Cardiac septum (tissue), 1 donor: ENCODE measurements around the gene HOXB6. TPM values are rescaled to one million over a fixed set of nuclear protein-coding genes. Genes with fewer than 3 reads are reported as not detected.

Experiments
- DNase-seq: peaks from one replicate; pipeline ENCODE4 v3.0.0-alpha.2; 2020; ENCODE audit warnings: low spot score
- intact Hi-C: fragments of 100-400 bp; cut with DNase I; formaldehyde crosslinking; loops from one replicate; pipeline ENCODE4 v1.14.0; 2022
- microRNA-seq: library from miRNA; unstranded; fragments of <30 nt; microRNA quantifications from one replicate; pipeline ENCODE4 v1.2.0, GENCODE V29; 2020
- total RNA-seq: library from RNA; stranded (reverse); fragmentation: NEBNext Ultra II Directional; extraction: Animal tissue kit (Norgen Biotek cat#: 25700); gene quantifications from one replicate; pipeline ENCODE4 v1.2.1, GENCODE V29; 2021
- donor health status: DM: no; HTN: no; CAD: no.

Gene HOXB6
- total RNA-seq, 1 donor from 2014 or later: 0.92 TPM

DNA sequence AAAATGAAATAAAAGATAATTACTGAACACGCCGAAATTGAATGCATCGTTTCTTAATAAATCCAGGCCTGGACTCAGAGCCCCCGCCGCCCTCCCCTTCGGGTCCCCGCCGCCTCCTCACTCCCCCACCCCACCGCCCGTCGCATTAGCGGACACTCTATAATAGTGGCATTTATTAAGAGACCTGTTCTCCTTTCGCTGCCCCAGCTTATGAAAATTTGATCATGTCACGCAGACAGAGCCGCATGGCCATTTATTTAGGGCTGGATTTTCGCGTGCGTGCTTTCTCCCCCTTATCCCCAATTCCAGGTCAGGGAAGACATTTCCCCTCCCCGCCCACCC, 53.6 kb downstream of the HOXB6 start:
- intact Hi-C loops: no loop called here
- no peak for DNase-seq

DNA sequence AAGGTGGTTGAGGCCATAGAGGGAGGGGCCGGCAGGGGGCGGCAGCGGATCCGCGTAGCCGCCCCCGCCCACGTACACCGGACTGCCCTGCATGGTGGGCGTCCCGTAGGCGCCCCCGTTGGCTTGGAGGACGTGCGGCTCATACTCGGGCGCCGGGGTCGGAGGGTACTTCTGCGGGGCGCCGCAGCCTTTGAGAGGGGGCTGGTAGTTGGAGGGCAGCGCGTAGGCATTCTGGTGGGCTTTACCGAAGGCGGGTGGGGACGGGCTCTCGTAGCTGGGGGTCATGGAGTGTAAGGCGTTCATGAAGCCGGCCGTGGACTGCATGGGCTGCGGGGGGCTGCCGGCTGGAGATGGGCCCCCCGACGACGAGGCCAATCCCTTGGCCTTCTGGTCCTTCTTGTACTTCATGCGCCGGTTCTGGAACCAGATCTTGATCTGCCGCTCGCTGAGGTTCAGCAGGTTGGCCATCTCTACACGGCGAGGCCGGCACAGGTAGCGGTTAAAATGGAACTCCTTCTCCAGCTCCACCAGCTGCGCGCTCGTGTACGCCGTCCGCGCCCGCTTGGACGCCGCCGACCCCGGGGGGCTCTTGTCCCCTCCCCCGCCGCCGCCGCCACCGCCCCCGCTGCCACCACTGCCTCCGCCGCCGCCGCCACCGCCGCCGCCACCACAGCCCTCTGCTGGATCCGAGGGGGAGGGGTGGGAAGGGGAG, 54.1 kb downstream of the HOXB6 start:
- intact Hi-C loops: no loop called here
- DNase-seq: peak; percentile 47

DNA sequence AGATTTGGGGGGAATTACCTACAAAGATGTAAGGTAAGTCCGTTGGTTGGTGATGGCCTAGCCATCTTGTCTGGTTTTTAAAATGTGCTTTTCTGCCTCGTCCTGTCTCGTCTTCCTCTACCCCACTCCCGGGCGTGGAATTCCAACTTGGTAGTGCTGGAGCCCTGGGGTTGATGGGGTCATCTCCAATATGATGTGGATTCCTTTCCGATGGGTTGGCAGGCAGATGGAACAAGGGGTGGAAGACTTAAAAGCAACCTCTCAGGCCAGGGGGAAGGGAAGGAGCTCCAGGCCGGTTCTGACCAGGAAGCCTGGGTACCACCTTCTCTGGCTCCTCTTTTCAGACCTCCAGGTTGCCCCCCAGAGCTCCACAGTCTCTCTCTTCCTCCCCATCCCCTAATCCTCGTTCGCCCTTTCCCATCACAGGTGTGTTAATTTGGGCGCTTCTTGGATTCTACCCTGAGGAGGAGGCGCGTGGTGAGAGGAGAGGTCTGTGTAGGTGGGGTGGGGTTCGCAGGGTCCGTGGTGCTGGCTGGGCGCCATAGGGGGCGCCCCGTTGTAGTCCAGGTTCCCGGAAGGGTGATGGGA, 54.8 kb downstream of the HOXB6 start:
- DNase-seq: no peak
- intact Hi-C loops: loop anchor here (10.0 kb wide), 1 partner anchor 505 kb away; the partner anchor contains the start of gene NFE2L1

DNA sequence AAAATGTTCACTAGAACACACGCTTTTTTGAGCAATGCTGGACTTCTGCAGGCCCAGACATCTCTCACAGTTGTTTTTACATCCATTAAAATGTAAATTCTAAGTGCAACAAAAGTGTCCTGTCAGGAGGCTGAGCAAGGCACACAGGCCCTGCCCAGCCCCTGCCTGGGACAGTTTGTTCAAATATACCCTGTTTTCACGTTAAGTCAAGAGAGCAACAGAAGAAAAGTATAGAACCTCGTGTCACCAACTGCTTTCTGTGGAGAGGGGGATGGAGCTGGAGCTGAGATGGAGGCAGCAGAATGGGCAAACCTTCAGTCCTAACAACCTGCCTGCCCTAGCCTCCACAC, 55.5 kb downstream of the HOXB6 start:
- intact Hi-C loops: loop anchor here (10.0 kb wide), 1 partner anchor 504 kb away; the partner anchor contains the start of gene NFE2L1
- no peak for DNase-seq

DNA sequence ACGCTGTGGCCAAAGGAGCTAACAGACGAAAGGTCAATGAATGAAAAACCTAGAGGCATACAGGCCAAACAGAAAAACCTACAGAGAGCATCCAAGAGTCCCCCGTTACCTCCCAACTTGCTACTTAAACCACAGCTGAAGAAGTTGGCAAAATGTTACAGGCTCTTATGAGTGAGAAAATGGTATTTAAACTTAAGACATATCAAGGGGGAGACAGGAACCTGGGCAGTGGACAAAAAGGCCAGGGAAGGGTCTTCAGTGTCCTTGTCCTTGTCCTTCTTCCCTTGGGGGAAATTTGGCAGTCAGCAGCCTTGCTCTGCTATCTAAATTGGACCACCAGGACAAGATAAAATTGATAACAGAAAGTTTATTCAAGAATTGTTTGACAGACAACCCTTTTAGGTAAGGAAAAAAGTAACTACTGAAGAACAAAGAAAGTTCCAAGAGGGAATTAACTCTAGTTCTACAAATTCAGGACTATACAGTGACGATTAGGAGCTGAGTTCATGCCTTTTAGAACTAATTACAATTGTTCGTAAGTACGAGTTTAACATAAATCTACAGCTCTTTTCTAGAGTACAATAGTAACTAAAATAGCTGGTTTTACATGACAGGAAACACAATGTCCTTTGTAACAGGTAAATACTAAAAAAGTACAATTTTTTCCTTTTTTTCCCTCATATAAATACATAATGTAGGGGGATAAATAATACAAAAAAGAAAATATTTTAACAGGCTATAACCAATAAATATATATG, 56.1 kb downstream of the HOXB6 start:
- intact Hi-C loops: loop anchor here (10.0 kb wide), 1 partner anchor 504 kb away; the partner anchor contains the start of gene NFE2L1
- DNase-seq: no peak

DNA sequence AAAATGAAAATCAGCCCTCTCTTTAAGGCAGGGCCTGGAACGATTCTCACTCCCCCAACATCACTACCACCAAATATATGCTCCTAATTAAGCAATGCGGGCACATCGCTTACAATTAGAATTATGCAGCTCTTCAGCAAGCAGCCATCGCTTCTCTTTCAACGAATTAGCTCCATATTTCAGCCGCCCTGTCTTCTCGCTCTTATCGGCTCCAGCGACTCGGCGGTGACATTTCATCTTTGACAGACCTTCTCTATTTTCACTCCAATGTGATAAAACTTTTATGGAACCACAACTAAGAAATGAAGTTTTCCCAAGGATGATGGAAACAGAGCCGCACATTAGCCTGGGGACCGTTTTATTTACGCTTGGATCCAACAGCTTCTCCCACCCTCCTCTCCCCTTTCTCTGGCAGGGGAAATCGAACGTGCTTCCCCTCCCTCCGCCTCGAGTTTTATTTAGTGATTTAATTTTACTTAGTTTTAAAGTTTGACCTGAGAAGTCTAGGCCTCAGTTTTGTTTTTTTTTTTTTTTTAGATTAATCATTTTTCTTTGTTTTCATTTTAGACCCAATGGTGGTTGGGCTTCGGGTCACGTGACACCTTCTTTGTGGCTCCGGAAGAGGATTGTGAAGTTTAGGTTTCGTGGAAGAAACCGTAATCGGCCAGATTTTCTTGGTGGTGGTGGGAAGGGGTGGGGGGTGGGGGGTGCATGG, 56.8 kb downstream of the HOXB6 start:
- intact Hi-C loops: loop anchor here (10.0 kb wide), 1 partner anchor 503 kb away; the partner anchor contains the start of gene NFE2L1

DNA sequence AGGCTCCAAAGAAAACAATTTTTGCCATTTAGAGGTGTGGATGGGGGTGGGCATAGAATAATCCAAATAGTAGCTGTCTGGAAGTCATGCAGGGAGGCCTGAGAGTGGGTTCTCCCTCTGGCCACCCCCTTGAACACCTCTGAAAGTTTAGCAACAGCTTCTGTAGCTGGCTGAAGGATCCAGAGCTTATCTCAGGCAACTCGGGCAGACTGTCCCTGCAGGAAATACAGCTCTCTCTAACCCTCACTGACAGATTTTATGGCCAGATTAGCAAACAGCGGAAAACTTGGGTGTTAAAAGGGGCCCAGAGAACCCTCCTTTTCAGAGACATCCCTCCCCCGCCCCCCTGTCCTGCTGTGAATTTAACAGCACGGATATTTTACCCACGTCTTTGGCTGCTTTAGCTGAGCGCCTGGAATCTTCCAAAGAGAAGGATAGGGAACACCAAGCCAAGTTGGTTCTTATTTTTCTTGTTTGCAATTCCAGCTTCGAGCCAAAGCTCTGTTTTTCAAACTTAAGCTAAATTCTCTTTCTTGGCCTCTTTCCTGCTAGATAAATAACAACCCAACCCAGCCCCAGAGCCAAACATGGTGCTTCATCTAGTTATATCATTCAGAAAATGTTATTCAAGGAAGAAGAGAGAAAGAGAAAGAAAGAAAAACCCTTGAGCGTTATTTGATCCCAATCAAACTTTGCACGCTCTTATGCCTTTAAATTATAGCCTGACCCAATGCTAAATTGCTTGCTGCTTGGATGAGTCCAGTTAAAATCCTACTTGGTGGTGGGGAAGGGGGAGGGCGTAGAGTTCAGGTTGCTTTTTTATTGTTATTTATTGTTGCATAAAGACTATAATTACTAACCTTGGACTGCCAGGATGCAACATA, 57.6 kb downstream of the HOXB6 start:
- intact Hi-C loops: loop anchor here (10.0 kb wide), 1 partner anchor 502 kb away; the partner anchor contains the start of gene NFE2L1

More for the DNA sequence above, 56.8 kb downstream of the HOXB6 start:
- DNase-seq: peak; percentile 67

DNA sequence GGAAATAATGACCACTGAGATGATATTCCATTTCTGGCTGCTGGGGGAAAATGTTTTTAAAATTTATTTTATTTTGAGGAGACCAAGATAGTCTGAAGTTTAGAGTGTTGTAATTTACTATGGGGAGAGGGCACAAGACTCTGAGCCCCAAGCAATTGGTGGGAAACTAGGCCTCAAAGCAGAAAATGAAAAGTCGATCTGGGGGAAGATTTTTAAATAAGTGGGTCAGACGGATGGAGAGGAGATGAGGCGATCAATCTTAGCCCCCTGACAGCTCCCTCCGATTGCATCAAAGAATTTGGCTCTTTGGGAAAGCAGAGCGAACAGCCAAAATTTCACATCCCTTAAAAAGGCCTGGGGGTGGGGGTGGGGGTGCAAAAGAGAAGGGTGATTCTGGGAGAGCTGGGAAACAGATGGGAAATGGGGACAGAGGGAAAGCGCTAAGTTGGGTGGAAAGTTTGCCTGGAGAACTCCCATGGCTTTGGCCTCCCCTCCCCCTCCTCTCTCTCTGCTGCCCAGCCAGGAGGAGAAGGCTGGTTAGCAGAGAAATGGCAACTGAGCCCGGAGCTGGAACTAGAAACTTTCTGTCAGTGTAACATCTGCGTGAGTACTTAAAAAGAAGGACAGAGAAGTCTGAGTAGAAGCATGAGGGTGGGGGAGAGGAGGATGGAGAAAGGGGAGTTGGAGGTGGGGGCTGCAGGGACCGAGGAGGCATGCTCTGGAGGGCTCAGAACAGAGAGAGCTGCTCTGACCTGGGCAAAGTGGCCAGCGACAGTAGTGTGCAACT, 58.5 kb downstream of the HOXB6 start:
- intact Hi-C loops: loop anchor here (10.0 kb wide), 1 partner anchor 502 kb away; the partner anchor contains the start of gene NFE2L1
- no peak for DNase-seq

More for the DNA sequence above, 57.6 kb downstream of the HOXB6 start:
- DNase-seq: peak; percentile 43

Small RNA genes within 50 kb of the gene (microRNA-seq; reads per million reads assigned to microRNA genes)
- not detected for gene MIR196A1

Other genes with a start within 250 kb of the HOXB6 start
- not detected for gene SKAP1, start 174.8 kb downstream of the HOXB6 start, total RNA-seq
- gene HOXB1, start 74.0 kb downstream of the HOXB6 start, total RNA-seq: not detected
- 4.9 TPM for gene HOXB2, start 59.9 kb downstream of the HOXB6 start, total RNA-seq
- 1.6 TPM for gene HOXB4, start 26.6 kb downstream of the HOXB6 start, total RNA-seq
- 4.2 TPM for gene HOXB3, start 14.7 kb downstream of the HOXB6 start, total RNA-seq
- gene HOXB5, start 11.2 kb downstream of the HOXB6 start, total RNA-seq: not detected
- gene HOXB7, start 6.0 kb upstream of the HOXB6 start, total RNA-seq: 0.22 TPM
- gene HOXB8, start 10.3 kb upstream of the HOXB6 start, total RNA-seq: not detected
- gene HOXB9, start 21.4 kb upstream of the HOXB6 start, total RNA-seq: not detected
- gene PRAC1, start 117.5 kb upstream of the HOXB6 start, total RNA-seq: not detected
- gene PRAC2, start 118.2 kb upstream of the HOXB6 start, total RNA-seq: not detected
- gene HOXB13, start 123.8 kb upstream of the HOXB6 start, total RNA-seq: 0.05 TPM
- not detected for gene TTLL6, start 212.2 kb upstream of the HOXB6 start, total RNA-seq
- gene CALCOCO2, start 226.0 kb upstream of the HOXB6 start, total RNA-seq: 163 TPM